Keratinocyte (primary cell): ENCODE data around the gene YLPM1.

ENCODE experiments used
- EZH2 ChIP-seq: IDR thresholded peaks from one replicate; pipeline ENCODE4 v1.6.1; 2012; ENCODE audit warnings: inconsistent platforms, mild to moderate bottlenecking, low read length, moderate library complexity
- TF ChIP-seq, protein P1 (sequence below), 3 experiments: IDR thresholded peaks in 1 of 3; conservative IDR thresholded peaks in 1 of 3; optimal IDR thresholded peaks in 1 of 3; 2 replicates in 2 of 3; 3 replicates in 1 of 3; pipeline versions ENCODE3 to v1.5.1; 2011; ENCODE audit warnings: low read length in 3 of 3, mild to moderate bottlenecking in 3 of 3, moderate library complexity in 2 of 3, control low read depth in 1 of 3, inconsistent platforms in 1 of 3; ENCODE audit not compliant: insufficient read depth in 2 of 3; ENCODE audit errors: extremely low read depth in 1 of 3

DNA sequence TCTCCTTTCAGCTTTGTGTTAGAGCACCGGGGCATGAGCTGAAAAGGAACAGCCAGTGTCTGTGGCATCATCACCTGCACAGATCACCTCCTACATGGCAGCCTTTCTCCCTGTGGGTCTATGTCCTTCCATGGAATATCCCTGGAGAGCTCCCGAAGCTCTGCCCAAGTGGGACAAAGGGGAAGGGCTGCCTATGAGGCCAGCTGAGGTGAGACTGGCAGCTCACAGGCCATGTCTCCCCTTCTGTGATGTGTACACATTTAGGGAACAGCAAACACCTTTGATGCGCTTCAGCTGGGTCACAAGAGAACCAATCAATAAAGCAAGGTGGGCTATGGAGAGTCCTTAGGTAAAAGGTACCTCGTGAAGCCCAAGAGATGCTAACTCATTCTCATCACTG, 108.7 kb downstream of the YLPM1 start:
- no peak for TF ChIP-seq EZH2
- TF ChIP-seq, protein P1, sequence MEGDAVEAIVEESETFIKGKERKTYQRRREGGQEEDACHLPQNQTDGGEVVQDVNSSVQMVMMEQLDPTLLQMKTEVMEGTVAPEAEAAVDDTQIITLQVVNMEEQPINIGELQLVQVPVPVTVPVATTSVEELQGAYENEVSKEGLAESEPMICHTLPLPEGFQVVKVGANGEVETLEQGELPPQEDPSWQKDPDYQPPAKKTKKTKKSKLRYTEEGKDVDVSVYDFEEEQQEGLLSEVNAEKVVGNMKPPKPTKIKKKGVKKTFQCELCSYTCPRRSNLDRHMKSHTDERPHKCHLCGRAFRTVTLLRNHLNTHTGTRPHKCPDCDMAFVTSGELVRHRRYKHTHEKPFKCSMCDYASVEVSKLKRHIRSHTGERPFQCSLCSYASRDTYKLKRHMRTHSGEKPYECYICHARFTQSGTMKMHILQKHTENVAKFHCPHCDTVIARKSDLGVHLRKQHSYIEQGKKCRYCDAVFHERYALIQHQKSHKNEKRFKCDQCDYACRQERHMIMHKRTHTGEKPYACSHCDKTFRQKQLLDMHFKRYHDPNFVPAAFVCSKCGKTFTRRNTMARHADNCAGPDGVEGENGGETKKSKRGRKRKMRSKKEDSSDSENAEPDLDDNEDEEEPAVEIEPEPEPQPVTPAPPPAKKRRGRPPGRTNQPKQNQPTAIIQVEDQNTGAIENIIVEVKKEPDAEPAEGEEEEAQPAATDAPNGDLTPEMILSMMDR (optimal IDR thresholded peaks at IDR 0.05 in 1 of 3, IDR thresholded peaks at IDR 0.05 in 1 of 3, conservative IDR thresholded peaks at IDR 0.05 in 1 of 3; ENCODE audit: extremely low read depth in 1 of 3, insufficient read depth in 2 of 3, low read length in 3 of 3): no peak
